HepG2 (cell line): ENCODE data around the gene SYNGAP1. TPM values are rescaled to one million over a fixed set of nuclear protein-coding genes. Genes with fewer than 3 reads are reported as not detected.

Experiments used
- ATAD3A ChIP-seq: sonication (generic); formaldehyde crosslinking; IDR thresholded peaks from 2 replicates; pipeline ENCODE4 v1.4.0; 2020; ENCODE audit warnings: missing genetic modification reagents
- ETV6 ChIP-seq: sonication (generic); formaldehyde crosslinking; conservative IDR thresholded peaks from 2 replicates; pipeline ENCODE4 v1.4.0; 2020; ENCODE audit warnings: missing genetic modification reagents
- FOXM1 ChIP-seq: sonication (generic); formaldehyde crosslinking; IDR thresholded peaks from 2 replicates; pipeline ENCODE4 v1.5.0; 2020; ENCODE audit warnings: missing genetic modification reagents
- HOXA3 ChIP-seq: sonication (generic); formaldehyde crosslinking; IDR thresholded peaks from 2 replicates; pipeline ENCODE4 v1.5.0; 2020; ENCODE audit warnings: missing genetic modification reagents
- MBD4 ChIP-seq: IDR thresholded peaks from 2 replicates; pipeline ENCODE4 v1.6.1; 2012; ENCODE audit warnings: low read length, inconsistent platforms, borderline replicate concordance
- MYC ChIP-seq: sonication (generic); formaldehyde crosslinking; IDR thresholded peaks from 2 replicates; pipeline ENCODE4 v1.9.0; 2021; ENCODE audit warnings: missing genetic modification reagents, borderline replicate concordance
- NCOR1 ChIP-seq: fragments of 200-600 bp; sonication (generic); IDR thresholded peaks from 2 replicates; pipeline ENCODE4 v1.7.0; 2017; ENCODE audit warnings: antibody characterized with exemption, low read length, borderline replicate concordance
- NPAS2 ChIP-seq: sonication (generic); formaldehyde crosslinking; IDR thresholded peaks from 2 replicates; pipeline ENCODE4 v1.8.0; 2022; ENCODE audit warnings: mild to moderate bottlenecking, missing genetic modification reagents, borderline replicate concordance
- PHF5A ChIP-seq: IDR thresholded peaks from one replicate; pipeline ENCODE4 v1.6.1; 2018; ENCODE audit warnings: low read depth, missing genetic modification reagents; ENCODE audit not compliant: unreplicated experiment
- RARG ChIP-seq: sonication (generic); formaldehyde crosslinking; IDR thresholded peaks from 2 replicates; pipeline ENCODE4 v1.4.0; 2020; ENCODE audit warnings: low read depth, mild to moderate bottlenecking, missing genetic modification reagents
- RBFOX2 ChIP-seq: fragments of 200-400 bp; formaldehyde crosslinking; IDR thresholded peaks from 2 replicates; pipeline ENCODE4 v1.6.1; 2017; ENCODE audit warnings: low read depth, mild to moderate bottlenecking, low read length
- RFXAP ChIP-seq: sonication (generic); formaldehyde crosslinking; IDR thresholded peaks from 2 replicates; pipeline ENCODE4 v1.4.0; 2020; ENCODE audit warnings: missing genetic modification reagents, borderline replicate concordance
- SMYD3 ChIP-seq: sonication (generic); formaldehyde crosslinking; IDR thresholded peaks from 2 replicates; pipeline ENCODE4 v1.8.1; 2023; ENCODE audit warnings: mild to moderate bottlenecking, missing genetic modification reagents
- ZBTB4 ChIP-seq: sonication (generic); formaldehyde crosslinking; IDR thresholded peaks from 2 replicates; pipeline ENCODE4 v1.4.0; 2020; ENCODE audit warnings: missing genetic modification reagents, mild to moderate bottlenecking, borderline replicate concordance
- ZNF329 ChIP-seq: sonication (generic); formaldehyde crosslinking; IDR thresholded peaks from 2 replicates; pipeline ENCODE4 v1.9.0; 2021; ENCODE audit warnings: low read depth, mild to moderate bottlenecking, missing genetic modification reagents
- ZNF430 ChIP-seq: sonication (generic); formaldehyde crosslinking; IDR thresholded peaks from 2 replicates; pipeline ENCODE4 v1.9.0; 2021; ENCODE audit warnings: mild to moderate bottlenecking, missing genetic modification reagents
- ZNF484 ChIP-seq: sonication (generic); formaldehyde crosslinking; IDR thresholded peaks from 2 replicates; pipeline ENCODE4 v1.5.1; 2020; ENCODE audit warnings: mild to moderate bottlenecking, low read depth, missing genetic modification reagents, borderline replicate concordance
- ZNF564 ChIP-seq: sonication (generic); formaldehyde crosslinking; IDR thresholded peaks from 2 replicates; pipeline ENCODE4 v1.8.1; 2023; ENCODE audit warnings: mild to moderate bottlenecking, missing genetic modification reagents
- ZNF737 ChIP-seq: sonication (generic); formaldehyde crosslinking; IDR thresholded peaks from 2 replicates; pipeline ENCODE4 v1.5.0; 2020; ENCODE audit warnings: missing genetic modification reagents, mild to moderate bottlenecking, borderline replicate concordance
- ZNF83 ChIP-seq: sonication (generic); formaldehyde crosslinking; IDR thresholded peaks from 2 replicates; pipeline ENCODE4 v1.4.0; 2020; ENCODE audit warnings: missing genetic modification reagents, mild to moderate bottlenecking, borderline replicate concordance
- ZNF879 ChIP-seq: sonication (generic); formaldehyde crosslinking; IDR thresholded peaks from 2 replicates; pipeline ENCODE4 v1.8.1; 2023; ENCODE audit warnings: missing genetic modification reagents
- polyA plus RNA-seq, 8 experiments: library from polyadenylated mRNA; depleted of rRNA in 3 of 8; stranded (reverse) in 7 of 8; unstranded in 1 of 8; fragments of >200 nt; fragmentation: Illumina TruSeq in 4 of 8; extraction: Trizol in 4 of 8; gene quantifications; 2 replicates each; pipeline versions ENCODE4 v1.2.1 to v1.2.3, GENCODE V29; 2011 to 2016; ENCODE audit warnings: low read depth in 4 of 8, missing spikeins in 1 of 8, mixed read lengths in 1 of 8; ENCODE audit not compliant: insufficient read depth in 1 of 8
- total RNA-seq, 5 experiments: library from RNA; depleted of rRNA; stranded (reverse); fragments of >200 nt; fragmentation: Illumina TruSeq; extraction: Trizol; gene quantifications; 2 replicates each; pipeline ENCODE4 v1.2.3, GENCODE V29; 2016; ENCODE audit warnings: low read depth in 1 of 5
- TF ChIP-seq, protein P1 (sequence below): sonication (generic); formaldehyde crosslinking; IDR thresholded peaks from 2 replicates; pipeline ENCODE4 v1.5.0; 2020; ENCODE audit warnings: mild to moderate bottlenecking, missing genetic modification reagents, moderate library complexity
- TF ChIP-seq, protein P2 (sequence below): sonication (generic); formaldehyde crosslinking; IDR thresholded peaks from 2 replicates; pipeline ENCODE4 v1.4.0; 2020; ENCODE audit warnings: missing genetic modification reagents, mild to moderate bottlenecking, borderline replicate concordance

Gene SYNGAP1
- total and polyA plus RNA-seq, 2 of the 13 experiments (the other 11 are each of a cell fraction or from before 2014, with no cell fraction given) = 0.75 to 1.1 TPM

DNA sequence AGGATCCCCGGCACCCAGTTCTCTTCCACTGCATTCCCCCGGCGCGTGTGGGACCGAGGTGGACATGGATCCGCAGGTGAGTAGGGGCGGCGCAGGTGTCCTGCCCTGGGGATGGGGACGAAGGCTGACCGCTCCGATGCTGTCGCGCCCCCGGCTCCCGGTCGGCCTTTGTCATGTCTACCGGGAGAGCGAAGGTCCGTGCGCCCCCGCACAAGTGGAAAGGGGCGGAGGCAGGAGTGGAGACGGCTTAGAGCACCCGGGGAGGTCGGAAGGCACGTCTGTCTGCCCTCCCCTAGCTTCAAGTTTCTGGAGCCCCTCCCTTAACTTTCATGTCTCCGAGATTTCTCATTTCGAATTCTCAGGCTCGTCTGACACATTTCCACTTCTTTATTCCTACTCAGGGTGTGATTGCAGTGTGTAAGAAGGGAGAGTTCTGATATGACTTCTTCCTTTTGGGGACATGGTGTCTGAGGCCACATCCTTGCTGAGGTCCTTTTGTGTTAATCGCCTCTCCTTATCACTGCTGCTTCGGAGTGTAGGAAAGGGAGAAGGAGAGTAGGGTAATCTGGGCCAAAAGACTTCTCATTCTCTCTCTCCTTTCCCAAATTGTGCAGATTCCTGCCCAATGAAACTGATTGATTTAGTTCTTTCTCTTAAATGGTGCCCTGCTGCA lies 27.8 kb upstream of the SYNGAP1 start (continued):
- TF ChIP-seq NPAS2 (CRISPR knock-in tag) (no peak), ATAD3A (CRISPR knock-in tag) (no peak), ZNF83 (CRISPR knock-in tag) (peak; percentile 57; the same call in 1 of the 2 replicates), ZNF737 (no peak), ETV6 (CRISPR knock-in tag) (0 out of 2 replicates have a peak, but pooled peaks have one; percentile 62), ZNF430 (CRISPR knock-in tag) (no peak), ZNF484 (CRISPR knock-in tag) (no peak), ZNF329 (CRISPR knock-in tag) (no peak; the same call in 1 of the 2 replicates), NCOR1 (no peak), MYC (CRISPR knock-in tag) (no peak; the same call in 1 of the 2 replicates), MBD4 (no peak), RBFOX2 (peak; percentile 47; the same call in 1 of the 2 replicates), ZNF564 (CRISPR knock-in tag) (0 out of 2 replicates have a peak, but pooled peaks have one; percentile 0), PHF5A (CRISPR knock-in tag) (no peak), FOXM1 (CRISPR knock-in tag) (no peak), SMYD3 (CRISPR knock-in tag) (no peak), ZBTB4 (peak; percentile 67; the same call in 1 of the 2 replicates), RFXAP (CRISPR knock-in tag) (no peak), HOXA3 (CRISPR knock-in tag) (no peak), RARG (CRISPR knock-in tag) (no peak), ZNF879 (CRISPR knock-in tag) (no peak)
- TF ChIP-seq, protein P1, sequence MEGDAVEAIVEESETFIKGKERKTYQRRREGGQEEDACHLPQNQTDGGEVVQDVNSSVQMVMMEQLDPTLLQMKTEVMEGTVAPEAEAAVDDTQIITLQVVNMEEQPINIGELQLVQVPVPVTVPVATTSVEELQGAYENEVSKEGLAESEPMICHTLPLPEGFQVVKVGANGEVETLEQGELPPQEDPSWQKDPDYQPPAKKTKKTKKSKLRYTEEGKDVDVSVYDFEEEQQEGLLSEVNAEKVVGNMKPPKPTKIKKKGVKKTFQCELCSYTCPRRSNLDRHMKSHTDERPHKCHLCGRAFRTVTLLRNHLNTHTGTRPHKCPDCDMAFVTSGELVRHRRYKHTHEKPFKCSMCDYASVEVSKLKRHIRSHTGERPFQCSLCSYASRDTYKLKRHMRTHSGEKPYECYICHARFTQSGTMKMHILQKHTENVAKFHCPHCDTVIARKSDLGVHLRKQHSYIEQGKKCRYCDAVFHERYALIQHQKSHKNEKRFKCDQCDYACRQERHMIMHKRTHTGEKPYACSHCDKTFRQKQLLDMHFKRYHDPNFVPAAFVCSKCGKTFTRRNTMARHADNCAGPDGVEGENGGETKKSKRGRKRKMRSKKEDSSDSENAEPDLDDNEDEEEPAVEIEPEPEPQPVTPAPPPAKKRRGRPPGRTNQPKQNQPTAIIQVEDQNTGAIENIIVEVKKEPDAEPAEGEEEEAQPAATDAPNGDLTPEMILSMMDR (CRISPR knock-in tag) = no peak
- TF ChIP-seq, protein P2, sequence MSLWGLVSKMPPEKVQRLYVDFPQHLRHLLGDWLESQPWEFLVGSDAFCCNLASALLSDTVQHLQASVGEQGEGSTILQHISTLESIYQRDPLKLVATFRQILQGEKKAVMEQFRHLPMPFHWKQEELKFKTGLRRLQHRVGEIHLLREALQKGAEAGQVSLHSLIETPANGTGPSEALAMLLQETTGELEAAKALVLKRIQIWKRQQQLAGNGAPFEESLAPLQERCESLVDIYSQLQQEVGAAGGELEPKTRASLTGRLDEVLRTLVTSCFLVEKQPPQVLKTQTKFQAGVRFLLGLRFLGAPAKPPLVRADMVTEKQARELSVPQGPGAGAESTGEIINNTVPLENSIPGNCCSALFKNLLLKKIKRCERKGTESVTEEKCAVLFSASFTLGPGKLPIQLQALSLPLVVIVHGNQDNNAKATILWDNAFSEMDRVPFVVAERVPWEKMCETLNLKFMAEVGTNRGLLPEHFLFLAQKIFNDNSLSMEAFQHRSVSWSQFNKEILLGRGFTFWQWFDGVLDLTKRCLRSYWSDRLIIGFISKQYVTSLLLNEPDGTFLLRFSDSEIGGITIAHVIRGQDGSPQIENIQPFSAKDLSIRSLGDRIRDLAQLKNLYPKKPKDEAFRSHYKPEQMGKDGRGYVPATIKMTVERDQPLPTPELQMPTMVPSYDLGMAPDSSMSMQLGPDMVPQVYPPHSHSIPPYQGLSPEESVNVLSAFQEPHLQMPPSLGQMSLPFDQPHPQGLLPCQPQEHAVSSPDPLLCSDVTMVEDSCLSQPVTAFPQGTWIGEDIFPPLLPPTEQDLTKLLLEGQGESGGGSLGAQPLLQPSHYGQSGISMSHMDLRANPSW (CRISPR knock-in tag) = 0 out of 2 replicates have a peak, but pooled peaks have one; percentile 4
